Stimulated activated CD8-positive, alpha-beta memory T cell treated with anti-CD3 and anti-CD28 coated beads, Interleukin-7, amount 100 ng/mL, for 48 hours (primary cell): ENCODE results near the gene GLTP.
"Not testable (repeated sequence)": the region's sequence is repeated elsewhere in the genome, so short reads cannot be mapped to it uniquely, and the experiment has no call there.

Source experiments
- DNase-seq, 2 donors: peaks; one replicate each; pipeline ENCODE4 v3.0.0-alpha.2; 2020; ENCODE audit warnings: low read depth in 1 of 2; ENCODE audit errors: extremely low read depth in 1 of 2

Gene GLTP

GRCh38 chr12:109878749-109879148, 1.6 kb downstream of the GLTP start:
- no peak for DNase-seq

- no peak for DNase-seq
Measured at GRCh38 chr12:109878247-109878625, 2.1 kb downstream of the GLTP start.

GRCh38 chr12:109877504-109878246, 2.7 kb downstream of the GLTP start:
- DNase-seq: no peak

GRCh38 chr12:109876406-109876805, 3.9 kb downstream of the GLTP start:
- no peak for DNase-seq

GRCh38 chr12:109875572-109876131, 4.7 kb downstream of the GLTP start:
- DNase-seq: no peak

GRCh38 chr12:109873653-109874052, 6.7 kb downstream of the GLTP start:
- no peak for DNase-seq

- no peak for DNase-seq
Measured at GRCh38 chr12:109871668-109872314, 8.6 kb downstream of the GLTP start.

- DNase-seq: no peak
Measured at GRCh38 chr12:109870648-109871047, 9.7 kb downstream of the GLTP start.

GRCh38 chr12:109868182-109869051, 11.9 kb downstream of the GLTP start:
- DNase-seq: no peak

- DNase-seq: no peak
Measured at GRCh38 chr12:109864916-109865315, 15.4 kb downstream of the GLTP start.

- DNase-seq: no peak
Measured at GRCh38 chr12:109863847-109864712, 16.3 kb downstream of the GLTP start.

GRCh38 chr12:109862491-109862890, 17.9 kb downstream of the GLTP start:
- DNase-seq: not testable (repeated sequence)

GRCh38 chr12:109861689-109862314, 18.5 kb downstream of the GLTP start:
- no peak for DNase-seq

GRCh38 chr12:109860977-109861376, 19.4 kb downstream of the GLTP start:
- no peak for DNase-seq

- DNase-seq: no peak
Measured at GRCh38 chr12:109858764-109859163, 21.6 kb downstream of the GLTP start.

GRCh38 chr12:109857715-109858114, 22.6 kb downstream of the GLTP start:
- no peak for DNase-seq

- DNase-seq: no peak
Measured at GRCh38 chr12:109855377-109855776, 25.0 kb downstream of the GLTP start.

GRCh38 chr12:109850518-109850917, 29.8 kb downstream of the GLTP start:
- not testable (repeated sequence) for DNase-seq

GRCh38 chr12:109847142-109847735, 33.1 kb downstream of the GLTP start:
- DNase-seq: no peak

- no peak for DNase-seq
Measured at GRCh38 chr12:109845824-109846205, 34.5 kb downstream of the GLTP start.
